CD4-positive, alpha-beta T cell treated with Interferon alpha-2 for 1 hour (primary cell): ENCODE measurements around the gene NRP1.

Source experiments
- DNase-seq, 2 donors: peaks; one replicate each; pipeline ENCODE4 v3.0.0-alpha.2; 2020 to 2022

The NRP1 gene

DNA sequence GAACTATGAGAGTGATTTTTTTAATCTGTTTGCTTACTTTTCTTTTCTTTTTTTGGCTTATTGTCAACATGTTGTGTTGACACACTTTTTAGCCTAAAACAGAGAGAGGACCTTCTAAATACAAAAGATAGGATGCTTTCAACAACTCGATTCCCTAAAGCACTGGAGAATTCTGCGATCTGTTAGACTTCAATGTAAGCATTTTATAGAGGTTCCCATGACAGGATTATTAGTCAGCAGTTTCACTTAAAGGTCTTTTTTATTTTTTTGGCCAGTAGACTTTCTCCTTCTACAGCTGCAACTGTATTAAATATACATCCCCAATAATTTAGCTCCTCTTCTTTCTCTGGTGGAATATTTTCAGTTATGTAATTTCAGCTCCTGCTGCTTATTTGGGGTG lies 12.7 kb upstream of the NRP1 start:
- no peak for DNase-seq

DNA sequence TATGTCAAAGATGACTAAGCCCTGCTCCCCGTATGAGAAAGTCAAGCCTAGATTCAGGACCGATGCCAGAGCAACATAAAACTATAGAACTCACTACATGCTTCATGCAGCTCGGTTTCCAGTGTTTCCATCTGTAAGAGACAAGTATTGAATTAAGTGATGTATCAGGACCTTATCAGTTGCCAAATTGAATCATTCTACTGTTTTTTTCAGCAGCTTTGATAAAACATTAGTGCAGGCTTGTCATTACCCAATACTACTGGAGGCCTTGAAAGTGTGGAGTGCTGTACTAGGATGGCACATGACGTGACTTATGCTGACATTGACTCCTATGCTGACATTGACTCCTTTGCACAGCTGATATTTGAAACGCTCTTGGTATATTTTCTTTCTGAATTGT lies 10.8 kb upstream of the NRP1 start:
- no peak for DNase-seq

DNA sequence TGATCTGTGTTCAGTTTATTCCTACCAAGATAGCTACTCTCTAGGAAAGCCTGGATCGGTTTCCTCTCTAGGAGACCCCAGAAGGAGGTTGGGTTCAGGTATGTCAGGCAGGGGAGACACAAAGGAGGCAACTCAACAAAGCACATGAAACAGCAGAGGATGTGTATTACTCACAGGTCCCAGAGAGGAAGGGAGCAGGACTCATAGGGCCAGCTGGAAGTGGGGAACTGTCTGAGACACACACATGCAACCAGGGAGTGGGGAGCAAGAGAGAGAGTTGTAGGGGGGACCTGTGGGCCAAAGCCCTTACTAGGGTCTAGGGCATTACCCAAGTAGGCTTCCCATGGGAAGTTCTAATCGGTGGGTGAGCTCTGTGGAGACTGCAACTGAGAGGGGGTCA lies 10.2 kb upstream of the NRP1 start:
- DNase-seq, result no peak

DNA sequence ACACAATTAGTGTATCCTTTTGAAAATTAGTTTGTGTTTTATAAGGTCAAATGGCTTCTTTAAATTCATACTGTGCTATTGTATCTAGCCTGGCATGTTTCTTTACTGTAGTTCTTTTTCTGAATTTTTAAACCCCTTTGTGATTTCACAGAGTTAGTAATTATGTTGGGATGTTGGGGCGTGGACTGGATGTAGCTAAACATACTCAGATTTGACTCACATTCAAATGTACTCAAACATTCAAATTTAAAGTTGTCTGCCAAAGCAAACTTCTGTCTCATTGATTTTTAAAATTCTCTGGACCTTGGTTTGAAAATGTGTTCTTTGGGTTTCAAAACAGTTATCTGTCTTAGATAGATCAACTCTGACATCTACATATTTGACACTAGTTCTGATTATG lies 7.2 kb upstream of the NRP1 start:
- DNase-seq, result no peak

DNA sequence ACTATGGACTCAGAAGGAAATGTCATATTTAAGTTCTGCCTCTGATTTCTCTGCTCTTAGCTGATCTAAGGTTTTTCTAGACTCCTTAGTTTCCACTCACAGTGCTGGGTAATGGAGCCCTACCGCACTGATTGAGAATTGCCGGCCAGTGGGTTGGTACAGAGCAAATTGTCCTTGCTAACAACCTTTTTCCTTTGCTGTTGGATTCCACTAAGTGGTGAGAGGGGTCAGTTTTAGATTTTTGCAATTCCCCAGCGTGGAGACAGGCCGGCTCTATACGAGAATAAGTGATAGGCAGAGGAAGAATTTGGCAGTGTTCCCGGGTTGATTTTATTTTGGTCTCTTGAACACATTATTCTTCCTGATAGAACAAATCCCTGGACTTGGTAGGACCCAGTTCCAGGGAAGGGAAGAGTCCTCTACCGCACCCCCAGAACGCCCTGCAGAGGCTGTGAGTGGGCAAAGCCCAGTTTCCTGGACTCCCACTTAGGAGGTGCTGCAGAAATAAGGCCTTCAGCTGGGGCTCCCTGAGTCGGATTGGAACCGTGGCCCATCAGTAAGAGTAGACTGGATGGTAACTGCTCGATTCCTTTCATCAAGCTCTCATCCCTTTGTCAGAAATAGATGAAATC lies 3.0 kb upstream of the NRP1 start:
- no peak for DNase-seq

DNA sequence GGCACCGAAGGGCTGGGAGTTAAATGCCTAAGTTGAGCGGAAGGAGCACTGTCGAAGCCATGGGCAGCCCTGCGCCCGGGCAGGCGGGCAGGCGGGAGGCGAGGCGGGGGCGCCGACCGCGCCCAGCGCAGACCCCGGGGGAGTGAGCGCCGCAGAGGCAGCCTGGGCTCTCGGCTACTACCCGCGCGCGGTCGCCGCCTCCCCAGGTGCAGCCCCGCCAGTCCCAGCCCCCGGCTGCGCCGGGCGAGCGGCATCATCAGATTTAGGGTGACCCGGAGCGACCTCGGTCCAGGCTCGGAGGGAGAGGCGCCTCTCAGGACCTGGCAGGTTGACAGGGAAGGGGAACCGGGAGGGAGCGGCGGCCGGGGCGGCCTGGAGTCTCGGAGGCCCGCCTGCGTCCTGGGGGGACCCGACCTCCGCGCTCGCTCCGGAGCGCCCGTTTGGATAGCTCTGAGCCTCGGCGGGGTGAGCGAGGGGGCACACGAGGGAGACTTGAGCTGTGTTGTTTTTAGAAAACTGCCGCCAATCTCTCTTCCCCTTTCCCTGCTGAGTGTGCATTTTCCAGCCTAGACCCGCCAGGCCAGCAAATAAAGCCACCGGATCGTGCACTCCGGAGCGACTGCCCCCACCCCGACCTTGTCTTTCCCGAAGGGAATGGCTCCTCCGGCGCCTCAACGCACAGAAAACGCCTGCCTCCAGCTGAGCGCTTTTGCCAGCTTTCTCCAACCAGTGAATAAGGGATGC lies 2.3 kb upstream of the NRP1 start:
- no peak for DNase-seq

DNA sequence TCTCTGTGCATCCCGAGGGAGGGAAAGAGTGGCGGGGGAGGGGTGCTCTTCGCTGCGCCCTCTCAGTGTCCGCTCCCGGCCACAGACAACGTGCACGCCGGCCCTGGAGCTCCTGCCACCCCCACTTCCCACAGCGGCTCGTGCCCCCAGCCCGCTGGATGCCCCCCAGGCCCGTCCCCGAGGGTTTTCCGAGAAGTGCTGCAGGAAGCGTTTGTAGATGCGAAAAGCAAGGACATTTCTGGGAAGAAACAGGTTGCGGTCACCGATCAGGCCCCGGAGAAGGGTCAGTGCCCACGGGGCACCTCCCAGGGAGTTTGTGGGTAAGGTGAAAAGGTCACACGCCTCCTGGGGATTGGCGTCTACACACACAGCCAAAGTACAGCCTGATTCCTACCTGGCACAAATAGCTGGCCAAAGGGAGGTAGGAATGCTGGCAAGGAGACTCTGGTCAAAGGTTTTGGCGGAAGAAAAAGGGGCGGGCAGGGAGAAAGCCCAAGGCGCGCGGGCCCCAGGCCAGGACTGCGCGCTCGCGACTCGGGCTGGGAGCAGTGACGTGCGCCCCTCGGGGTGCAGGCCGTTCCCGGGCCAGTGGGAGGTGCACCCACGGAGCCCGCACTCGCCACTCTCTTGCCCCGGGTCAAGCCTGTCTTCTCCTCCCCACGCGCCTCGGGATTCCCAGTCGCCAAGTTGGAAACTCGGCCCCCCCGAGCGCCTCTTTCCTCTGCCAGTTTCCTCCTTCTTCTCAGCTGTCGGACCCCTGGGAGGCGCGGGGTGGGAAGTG lies 1.5 kb upstream of the NRP1 start:
- DNase-seq, result no peak

DNA sequence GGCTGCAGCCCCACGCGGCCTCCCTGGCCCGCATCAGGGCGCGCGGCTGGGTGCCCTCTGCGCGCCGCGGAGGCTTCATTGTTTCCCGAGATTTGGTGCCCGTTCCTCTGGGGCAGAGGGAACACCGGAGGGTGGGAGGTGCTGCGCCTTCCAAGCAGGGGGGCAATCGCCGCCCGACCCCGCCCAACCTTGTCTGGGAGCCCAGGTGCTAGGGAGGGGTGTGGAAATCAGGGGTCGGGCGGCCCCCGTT lies 1.0 kb upstream of the NRP1 start:
- no peak for DNase-seq

DNA sequence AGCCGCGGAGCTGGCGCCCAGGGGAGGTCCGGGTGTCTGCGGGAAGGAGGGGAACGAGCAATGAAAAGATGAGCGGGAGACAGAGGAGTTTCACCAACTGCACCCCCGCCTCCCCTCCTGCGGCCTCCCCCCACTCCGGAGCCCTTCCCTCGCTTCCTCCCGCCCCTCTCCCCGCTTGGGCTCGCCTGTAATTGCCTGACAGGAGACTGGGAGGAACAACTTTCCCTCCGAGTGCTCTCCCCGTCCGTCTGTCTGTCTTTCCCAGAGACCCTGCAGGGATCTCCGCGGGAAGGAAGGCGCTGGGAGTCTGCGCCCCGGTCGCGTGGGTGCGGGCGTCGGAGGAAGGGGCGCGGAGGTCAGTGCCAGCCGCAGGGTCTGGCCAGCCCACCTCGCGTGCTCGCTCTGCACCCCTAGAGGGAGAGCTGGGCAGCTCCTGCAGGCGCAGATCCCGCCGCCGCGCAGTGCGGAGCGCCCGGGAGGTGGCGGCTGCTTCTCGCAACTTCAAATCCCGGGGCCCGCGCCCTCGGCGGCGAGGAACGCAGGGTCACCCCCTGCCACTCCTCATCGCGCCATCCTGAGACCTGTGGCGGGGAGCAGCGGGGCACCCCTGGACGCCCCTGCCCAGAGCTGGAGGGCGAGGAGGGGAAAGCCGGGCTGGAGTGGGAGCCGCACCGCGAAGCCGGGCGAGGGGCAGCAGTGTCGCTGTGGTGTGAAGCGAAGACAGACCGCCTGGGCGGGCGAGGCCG lies 511 bp upstream of the NRP1 start:
- peak in 1 of 2 donors; percentile 15 for DNase-seq

DNA sequence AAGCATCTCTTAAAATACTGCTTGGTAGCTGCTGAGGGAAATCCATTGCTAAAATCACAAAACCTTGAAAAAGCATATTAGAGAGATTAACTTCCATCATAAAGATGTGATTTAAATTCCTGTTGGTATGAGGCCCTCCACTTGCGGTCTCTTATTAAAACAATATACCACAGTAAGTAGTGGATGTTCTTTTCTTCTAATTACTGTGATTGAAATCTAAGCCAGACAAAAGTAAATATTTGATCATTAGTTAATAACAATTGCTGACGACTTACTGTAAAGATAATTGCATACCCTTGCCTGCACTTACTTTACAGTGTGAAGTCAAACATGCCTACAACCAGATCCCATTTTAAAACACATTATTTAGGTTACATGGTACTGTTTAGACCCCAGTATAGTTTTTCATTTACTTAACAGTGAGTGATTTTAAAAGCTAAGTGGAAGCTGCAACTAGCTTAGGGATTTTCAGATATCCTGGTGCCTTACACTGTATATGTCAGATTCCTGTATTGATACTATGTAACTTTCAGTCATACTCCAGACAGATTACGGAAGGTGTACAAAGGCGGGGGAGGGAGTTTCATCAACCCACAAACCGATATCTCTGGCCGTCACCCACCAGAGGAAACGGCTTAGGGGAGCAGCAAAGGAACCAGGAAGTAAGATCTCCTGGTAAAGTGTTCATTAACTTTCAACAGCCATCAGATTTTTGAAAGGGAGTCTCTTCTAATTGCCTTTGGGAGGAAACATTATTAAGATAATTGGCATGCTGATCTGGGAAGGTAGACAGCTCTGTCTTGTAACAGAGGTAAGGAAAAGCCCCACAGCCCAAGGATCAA lies 986 bp downstream of the NRP1 start:
- DNase-seq, result peak in 1 of 2 donors; percentile 40

DNA sequence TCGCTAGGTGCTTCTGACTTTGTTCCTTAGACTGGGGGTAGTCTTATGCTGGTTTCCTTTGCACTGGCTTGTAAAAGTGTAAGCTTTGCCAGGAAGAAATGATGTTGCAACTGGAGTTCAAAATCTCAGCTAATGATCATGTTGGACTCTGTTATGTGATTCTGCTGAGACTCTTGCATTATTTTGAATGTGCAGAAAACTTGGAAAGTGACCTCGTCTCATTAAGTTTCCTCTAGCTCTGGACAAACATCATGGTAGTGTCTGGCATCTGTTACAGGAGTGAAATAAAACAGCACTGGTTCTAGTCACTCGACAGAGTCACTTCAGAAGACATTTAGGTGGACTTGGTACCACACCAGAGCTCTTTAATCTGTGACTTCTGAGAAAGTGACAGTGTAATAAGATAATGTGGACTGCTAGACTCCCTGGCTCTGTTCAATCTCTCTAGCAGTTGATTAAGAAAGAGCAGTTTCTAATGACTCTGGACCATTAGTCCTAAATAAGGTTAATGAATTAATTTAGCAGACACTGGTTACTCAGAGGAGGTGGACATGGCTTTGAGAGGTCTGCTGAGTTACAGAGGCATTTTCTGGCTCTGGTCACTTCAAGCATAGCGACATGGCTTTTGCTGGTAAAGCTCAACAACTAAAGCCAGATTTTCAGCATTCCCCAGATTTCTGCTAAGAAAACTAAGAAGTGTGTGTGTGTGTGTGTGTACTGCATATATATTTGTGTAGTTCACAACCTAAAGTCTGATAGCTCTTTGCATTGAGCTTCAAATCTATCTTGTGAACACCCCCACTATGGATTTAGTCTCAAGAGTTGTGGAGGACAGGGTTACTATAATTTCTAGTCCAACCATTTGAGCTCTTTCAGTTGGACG lies 2.0 kb downstream of the NRP1 start:
- DNase-seq, result no peak

DNA sequence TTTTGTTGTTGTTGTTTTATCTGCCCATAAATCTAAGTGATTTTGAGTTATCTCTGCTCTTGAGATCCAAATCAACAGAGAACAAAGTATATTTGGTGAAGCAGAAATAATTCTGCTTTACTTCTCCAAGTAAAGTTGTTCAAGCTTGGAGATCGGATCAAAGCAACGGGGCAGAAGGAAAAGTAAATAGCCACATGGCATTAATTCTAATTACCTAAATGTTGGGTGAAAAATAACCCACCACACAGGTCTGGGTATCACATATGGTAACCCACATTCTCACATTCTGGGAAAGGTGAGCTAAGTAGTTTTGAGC lies 3.1 kb downstream of the NRP1 start:
- DNase-seq, result no peak

DNA sequence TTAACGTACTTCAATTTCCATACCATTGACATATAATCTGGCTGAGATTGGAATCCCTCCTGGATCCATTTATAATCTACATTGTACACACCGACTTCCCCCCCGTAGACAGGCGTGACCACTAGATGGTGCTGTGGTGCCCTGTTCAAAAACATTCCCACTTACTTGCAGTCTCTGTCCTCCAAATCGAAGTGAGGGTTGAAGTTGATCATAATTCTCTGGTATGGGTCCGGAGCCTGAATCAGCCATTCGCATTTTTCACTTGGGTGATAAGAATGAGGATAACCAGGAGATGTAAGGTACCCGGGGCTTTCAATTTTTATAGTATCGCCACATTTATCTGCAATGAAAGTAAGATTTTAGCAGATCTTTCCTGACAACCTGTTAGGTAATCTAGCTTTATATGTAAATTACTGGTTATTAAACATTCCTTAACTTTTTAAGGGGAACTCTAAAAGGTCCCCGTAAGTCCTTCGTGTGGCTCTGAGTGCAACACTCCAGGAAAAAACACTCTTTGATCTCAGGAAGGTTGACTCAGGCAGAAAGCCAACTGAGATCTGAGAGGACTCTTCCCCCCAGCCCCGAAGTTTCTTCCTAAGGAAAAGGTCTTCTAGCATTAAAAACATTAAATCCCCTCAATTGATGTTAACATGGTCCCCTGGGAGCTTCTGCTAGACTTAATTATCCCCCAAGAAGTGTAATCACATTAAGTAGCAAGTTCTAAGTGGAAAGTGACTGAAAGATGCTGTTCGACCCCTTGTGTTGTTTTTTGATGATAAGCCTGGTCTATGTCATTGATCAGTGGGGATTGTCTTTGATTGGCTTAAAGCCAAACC lies 3.7 kb downstream of the NRP1 start:
- peak; percentile 58 to 72 for DNase-seq

DNA sequence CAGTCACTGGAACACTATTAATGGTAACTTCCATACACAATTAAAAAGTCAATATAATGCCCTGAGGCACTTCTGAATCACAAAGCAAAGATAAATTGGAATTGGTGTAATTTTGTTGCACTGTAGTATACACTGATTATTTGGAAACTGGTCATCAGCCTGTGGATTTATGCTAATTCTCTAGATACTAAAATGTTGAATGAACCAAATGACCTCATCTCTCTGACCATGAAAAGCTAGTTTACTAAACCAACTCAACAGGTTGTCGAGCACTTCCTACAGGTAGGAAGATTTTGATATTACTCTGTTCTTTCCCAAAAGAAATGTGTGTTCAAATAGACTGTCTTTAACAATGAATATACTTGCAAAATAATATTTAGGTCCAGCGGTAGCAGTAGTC lies 5.3 kb downstream of the NRP1 start:
- no peak for DNase-seq

DNA sequence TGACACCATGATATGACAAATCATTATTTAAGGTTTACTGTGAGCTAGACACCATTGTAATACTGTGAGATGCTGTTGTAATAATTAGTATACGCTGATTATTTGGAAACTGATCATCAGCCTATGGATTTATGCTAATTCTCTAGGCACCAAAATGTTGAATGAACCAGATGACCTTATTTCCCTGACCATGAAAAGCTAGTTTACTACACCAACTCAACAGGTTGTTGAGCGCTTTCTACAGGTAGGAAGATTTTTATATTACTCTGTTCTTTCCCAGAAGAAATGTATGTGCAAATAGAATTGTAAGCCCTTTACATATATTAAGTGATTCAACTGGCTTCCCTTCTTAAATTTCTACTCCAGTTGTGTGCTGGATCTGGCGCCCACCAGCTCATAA lies 6.2 kb downstream of the NRP1 start:
- no peak for DNase-seq

DNA sequence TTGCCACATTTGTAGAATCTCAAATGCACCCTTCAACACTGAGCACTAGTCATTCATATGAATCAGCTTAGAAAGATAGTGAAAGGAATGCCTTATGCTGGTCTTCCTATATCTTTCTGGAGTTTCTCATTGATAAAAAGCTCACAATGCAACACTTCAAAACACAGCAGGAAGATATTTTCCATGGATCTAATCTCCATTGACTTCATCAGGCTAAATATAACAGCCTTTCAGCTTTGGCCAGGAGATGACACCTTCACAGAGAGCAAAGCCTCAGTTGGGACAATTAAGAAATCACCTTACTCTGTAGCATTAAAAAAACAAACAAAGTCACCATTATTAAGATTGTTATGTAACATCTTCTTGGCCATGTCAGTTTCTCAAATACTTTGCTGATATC lies 6.7 kb downstream of the NRP1 start:
- no peak for DNase-seq

DNA sequence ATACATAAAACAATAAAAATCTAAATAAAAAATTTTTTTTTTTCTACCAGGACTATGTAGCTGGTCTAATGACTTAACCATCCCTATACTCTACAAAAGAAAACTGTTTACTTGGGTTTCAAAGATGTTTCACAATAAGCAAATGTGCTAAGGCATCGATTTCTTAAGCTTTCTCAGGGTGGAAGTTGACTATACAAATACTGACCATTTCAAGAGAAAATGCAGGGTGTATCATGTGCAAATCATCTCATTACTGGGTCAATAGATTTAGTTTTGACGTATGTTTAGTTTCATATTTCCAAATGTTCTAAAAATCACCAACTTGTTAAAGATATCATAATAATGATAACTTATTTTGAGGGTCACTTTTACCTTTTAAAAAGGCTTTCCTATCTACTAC lies 7.5 kb downstream of the NRP1 start:
- DNase-seq, result no peak

DNA sequence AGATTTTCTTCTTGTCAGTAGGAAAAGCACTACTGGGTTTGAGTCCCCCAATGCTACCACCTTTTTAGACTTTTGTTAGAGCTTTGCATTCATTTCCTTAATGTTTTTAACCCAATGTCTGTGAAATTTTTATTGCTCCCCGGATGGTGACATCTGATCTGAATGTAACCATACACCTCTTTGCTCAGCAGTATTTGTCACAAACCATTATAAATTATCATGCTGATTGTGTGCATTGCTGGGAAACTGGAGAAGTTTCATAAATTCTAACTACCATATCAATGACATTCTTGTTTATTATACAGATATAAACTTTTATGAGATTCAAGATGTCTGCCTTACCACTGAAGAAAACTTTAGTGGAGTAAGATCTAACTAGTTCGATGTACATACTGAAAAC lies 8.5 kb downstream of the NRP1 start:
- DNase-seq, result no peak

DNA sequence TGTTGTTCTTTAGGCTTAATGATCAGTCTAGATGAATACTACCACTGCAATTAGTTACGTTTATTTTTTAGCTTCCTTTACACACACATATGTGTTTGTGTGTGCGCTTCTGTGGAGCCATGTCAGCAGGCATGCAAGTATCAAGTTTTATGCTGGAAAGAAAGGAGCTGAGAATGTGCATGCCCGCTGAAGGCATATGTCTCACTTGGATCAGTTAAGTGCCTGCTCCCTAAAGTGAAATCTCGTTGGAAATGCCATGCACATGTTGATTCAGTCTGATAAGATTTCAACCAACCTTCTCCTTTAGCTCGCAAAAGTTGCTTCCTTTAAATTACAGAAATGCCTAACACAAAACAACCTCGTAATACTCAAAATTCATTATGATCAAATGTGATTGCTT lies 10.7 kb downstream of the NRP1 start:
- no peak for DNase-seq

DNA sequence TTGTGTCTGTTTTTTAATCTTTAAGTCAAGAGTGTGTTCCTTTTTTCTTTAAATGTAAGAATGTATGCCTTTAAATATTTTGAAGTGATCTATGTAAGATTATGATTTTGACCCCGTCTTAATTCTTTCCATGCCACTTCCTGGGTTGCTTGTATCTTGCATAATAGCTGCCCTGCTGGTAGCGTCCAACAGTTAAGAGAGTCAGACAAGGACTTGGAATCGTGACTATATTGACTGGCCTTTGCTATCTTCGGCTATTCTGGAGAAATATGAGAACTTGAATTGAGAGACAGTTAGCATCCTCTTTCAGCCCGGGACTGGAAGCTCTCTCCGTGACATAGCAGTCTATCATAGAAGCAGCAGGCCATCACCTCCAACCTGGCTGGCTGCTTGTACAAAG lies 13.0 kb downstream of the NRP1 start:
- no peak for DNase-seq

DNA sequence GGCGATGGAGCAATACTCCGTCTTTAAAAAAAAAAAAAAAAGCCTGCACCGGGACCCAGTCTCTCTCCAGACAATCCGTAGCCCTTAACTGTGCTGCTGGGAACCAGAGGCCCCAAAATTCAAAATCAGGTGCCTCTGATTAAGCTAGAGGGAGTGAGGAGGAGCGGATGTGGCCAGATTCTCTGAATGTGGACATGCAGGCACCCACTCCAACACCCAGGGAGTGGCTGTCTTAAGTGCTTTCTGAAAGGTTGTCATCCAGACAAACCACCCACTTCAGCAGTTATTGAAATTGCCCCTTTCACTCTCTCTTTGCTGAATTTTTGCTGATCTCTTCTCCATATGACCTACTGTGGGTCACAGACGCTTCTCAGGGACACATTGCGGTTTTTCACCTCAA lies 14.2 kb downstream of the NRP1 start:
- DNase-seq, result no peak
